Lower leg skin (tissue), 3 donors: ENCODE results near the gene UNKL.

ENCODE experiments used
- CTCF ChIP-seq, 3 donors: fragments of 450-650 bp; IDR thresholded peaks; one replicate each; pipeline ENCODE4 v1.5.1; 2016; ENCODE audit warnings: antibody characterized with exemption in 3 of 3, mild to moderate bottlenecking in 3 of 3, moderate library complexity in 2 of 3
- POLR2A ChIP-seq, 2 donors: fragments of 450-650 bp; IDR thresholded peaks; one replicate each; pipeline ENCODE4 v1.6.1; 2016 to 2017; ENCODE audit warnings: antibody characterized with exemption in 2 of 2, mild to moderate bottlenecking in 1 of 2, moderate library complexity in 1 of 2

- TF ChIP-seq CTCF (IDR thresholded peaks at IDR 0.05): no peak
- TF ChIP-seq POLR2A (IDR thresholded peaks at IDR 0.05): no peak
Observed at GRCh38 chr16:1412847-1413246, 1.7 kb downstream of the UNKL start.
